H9 (cell line): Measurements from ENCODE around the gene MAPKAP1. TPM values are rescaled to one million over a fixed set of nuclear protein-coding genes. Genes with fewer than 3 reads are reported as not detected.
A peak's percentile ranks its signal among the peaks of the same experiment; 100 is the strongest.

ENCODE experiments used
- DNase-seq: peaks from one replicate; pipeline ENCODE4 v3.0.0-alpha.2; 2017
- H2AFZ ChIP-seq: one replicate; pipeline ENCODE4 v1.6.1; 2013; ENCODE audit warnings: mild to moderate bottlenecking, low read length, control low read depth, moderate library complexity
- H2AK5ac ChIP-seq: 2 replicates; pipeline ENCODE4 v1.6.1; 2013; ENCODE audit warnings: low read length, control low read depth, mixed read lengths; ENCODE audit not compliant: insufficient read length
- H2BK120ac ChIP-seq: one replicate; pipeline ENCODE4 v1.6.1; 2013; ENCODE audit warnings: low read depth, mild to moderate bottlenecking, low read length, control low read depth, inconsistent platforms; ENCODE audit not compliant: poor library complexity, severe bottlenecking
- H2BK12ac ChIP-seq: 2 replicates; pipeline ENCODE4 v1.6.1; 2013; ENCODE audit warnings: low read length, control low read depth, mixed read lengths, low read depth; ENCODE audit not compliant: insufficient read length
- H2BK15ac ChIP-seq: 2 replicates; pipeline ENCODE4 v1.6.1; 2013; ENCODE audit warnings: low read depth, low read length, control low read depth
- H2BK20ac ChIP-seq: one replicate; pipeline ENCODE4 v1.6.1; 2013; ENCODE audit warnings: low read depth, mild to moderate bottlenecking, low read length, control low read depth, inconsistent platforms; ENCODE audit not compliant: poor library complexity, severe bottlenecking
- H2BK5ac ChIP-seq: 2 replicates; pipeline ENCODE4 v1.6.1; 2013; ENCODE audit warnings: low read length, control low read depth, mixed read lengths; ENCODE audit not compliant: insufficient read length
- H3K14ac ChIP-seq: 2 replicates; pipeline ENCODE4 v1.6.1; 2013; ENCODE audit warnings: low read length, control low read depth; ENCODE audit not compliant: insufficient read depth
- H3K18ac ChIP-seq: 2 replicates; pipeline ENCODE4 v1.6.1; 2013; ENCODE audit warnings: low read depth, mild to moderate bottlenecking, mixed read lengths, low read length, control low read depth; ENCODE audit not compliant: insufficient read length
- H3K23ac ChIP-seq: 2 replicates; pipeline ENCODE4 v1.6.1; 2013; ENCODE audit warnings: low read length, control low read depth, mixed read lengths, low read depth; ENCODE audit not compliant: insufficient read length
- H3K23me2 ChIP-seq: 2 replicates; pipeline ENCODE4 v1.6.1; 2013; ENCODE audit warnings: low read depth, mild to moderate bottlenecking, mixed read lengths, low read length, control low read depth; ENCODE audit not compliant: insufficient read length, poor library complexity, severe bottlenecking
- H3K27ac ChIP-seq: 2 replicates; pipeline ENCODE4 v1.5.1; 2013; ENCODE audit warnings: low read length, control low read depth, mixed read lengths, low read depth; ENCODE audit not compliant: insufficient read length
- H3K27me3 ChIP-seq: 2 replicates; pipeline ENCODE4 v1.6.1; 2013; ENCODE audit warnings: low read length, control low read depth, inconsistent platforms; ENCODE audit not compliant: insufficient read depth
- H3K4ac ChIP-seq: 2 replicates; pipeline ENCODE4 v1.6.1; 2013; ENCODE audit warnings: low read depth, mild to moderate bottlenecking, control low read depth, inconsistent platforms, low read length, moderate library complexity
- H3K4me1 ChIP-seq: 2 replicates; pipeline ENCODE4 v1.6.1; 2013; ENCODE audit warnings: low read length, control low read depth, inconsistent platforms; ENCODE audit not compliant: insufficient read depth
- H3K4me2 ChIP-seq: 2 replicates; pipeline ENCODE4 v1.6.1; 2013; ENCODE audit warnings: low read length, control low read depth, mixed read lengths; ENCODE audit not compliant: insufficient read length, insufficient read depth
- H3K56ac ChIP-seq: 2 replicates; pipeline ENCODE4 v1.6.1; 2013; ENCODE audit warnings: low read depth, mild to moderate bottlenecking, mixed read lengths, low read length, control low read depth; ENCODE audit not compliant: insufficient read length
- H3K79me1 ChIP-seq: 2 replicates; pipeline ENCODE4 v1.6.1; 2013; ENCODE audit warnings: low read depth, mild to moderate bottlenecking, moderate library complexity, low read length, control low read depth, inconsistent platforms; ENCODE audit not compliant: insufficient read depth, poor library complexity, severe bottlenecking
- H3K79me2 ChIP-seq: 2 replicates; pipeline ENCODE4 v1.6.1; 2013; ENCODE audit warnings: low read length, control low read depth, inconsistent platforms; ENCODE audit not compliant: insufficient read depth
- H3K9ac ChIP-seq: 2 replicates; pipeline ENCODE4 v1.6.1; 2013; ENCODE audit warnings: low read length, control low read depth, mixed read lengths; ENCODE audit not compliant: insufficient read length; ENCODE audit errors: extremely low read depth
- H3K9me3 ChIP-seq: one replicate; pipeline ENCODE4 v1.6.1; 2013; ENCODE audit warnings: low read depth, low read length, inconsistent platforms; ENCODE audit not compliant: control insufficient read depth
- H3T11ph ChIP-seq: one replicate; pipeline ENCODE4 v1.6.1; 2013; ENCODE audit warnings: mild to moderate bottlenecking, low read length, control low read depth, inconsistent platforms
- H4K20me1 ChIP-seq: one replicate; pipeline ENCODE4 v1.6.1; 2013; ENCODE audit not compliant: control insufficient read depth, insufficient read length, insufficient read depth
- H4K5ac ChIP-seq: 2 replicates; pipeline ENCODE4 v1.6.1; 2013; ENCODE audit warnings: low read depth, mild to moderate bottlenecking, mixed read lengths, low read length, control low read depth; ENCODE audit not compliant: insufficient read length
- H4K8ac ChIP-seq: replicated peaks from 2 replicates; pipeline ENCODE4 v1.6.1; 2013; ENCODE audit warnings: low read length, control low read depth, mixed read lengths, low read depth; ENCODE audit not compliant: insufficient read length
- H4K91ac ChIP-seq: 2 replicates; pipeline ENCODE4 v1.6.1; 2013; ENCODE audit warnings: low read depth, mild to moderate bottlenecking, moderate library complexity, mixed read lengths, low read length, control low read depth; ENCODE audit not compliant: insufficient read length
- H3K27ac Mint-ChIP-seq, 3 experiments: 2 replicates in 2 of 3; 3 replicates in 1 of 3; pipeline ENCODE4 v1.8.0; 2020 to 2021; ENCODE audit warnings: mixed read lengths in 3 of 3, mild to moderate bottlenecking in 1 of 3, moderate library complexity in 1 of 3
- H3K27me3 Mint-ChIP-seq: 2 replicates; pipeline ENCODE4 v1.8.0; 2021; ENCODE audit warnings: low read depth, mild to moderate bottlenecking, moderate library complexity, mixed read lengths
- H3K36me3 Mint-ChIP-seq, 3 experiments: 2 replicates in 2 of 3; 3 replicates in 1 of 3; pipeline ENCODE4 v1.8.0; 2020 to 2021; ENCODE audit warnings: low read depth in 3 of 3, mixed read lengths in 3 of 3; ENCODE audit not compliant: insufficient read depth in 1 of 3
- H3K4me1 Mint-ChIP-seq, 2 experiments: 2 replicates each; pipeline ENCODE4 v1.8.0; 2020; ENCODE audit warnings: mixed read lengths in 2 of 2
- H3K4me3 Mint-ChIP-seq, 2 experiments: 2 replicates in 1 of 2; 3 replicates in 1 of 2; pipeline ENCODE4 v1.8.0; 2020 to 2021; ENCODE audit warnings: mild to moderate bottlenecking in 2 of 2, mixed read lengths in 2 of 2, moderate library complexity in 1 of 2
- H3K9me3 Mint-ChIP-seq, 2 experiments: 2 replicates in 1 of 2; 3 replicates in 1 of 2; pipeline ENCODE4 v1.8.0; 2020; ENCODE audit warnings: mild to moderate bottlenecking in 2 of 2, mixed read lengths in 2 of 2, moderate library complexity in 1 of 2
- WGBS: extraction: QIAGEN DNeasy Blood & Tissue Kit; methylation state at CpG from one replicate; pipeline ENCODE4 v1.1.7; 2013; ENCODE audit warnings: missing lambda C conversion rate, low lambda C conversion rate, mixed read lengths; ENCODE audit not compliant: insufficient read length; ENCODE audit errors: extremely low coverage; 5-methylcytosine and 5-hydroxymethylcytosine counted together
- total RNA-seq: library from RNA; stranded (reverse); gene quantifications from 2 replicates; pipeline ENCODE4 v1.2.1, GENCODE V29; 2021
- TF ChIP-seq, protein P1 (sequence below): fragments of 200-600 bp; sonication (generic); conservative IDR thresholded peaks from 3 replicates; pipeline ENCODE4 v1.8.0; 2021; ENCODE audit warnings: antibody characterized with exemption, mild to moderate bottlenecking

Gene MAPKAP1
- total RNA-seq, 1 experiment from 2014 or later = 97.0 TPM

DNA sequence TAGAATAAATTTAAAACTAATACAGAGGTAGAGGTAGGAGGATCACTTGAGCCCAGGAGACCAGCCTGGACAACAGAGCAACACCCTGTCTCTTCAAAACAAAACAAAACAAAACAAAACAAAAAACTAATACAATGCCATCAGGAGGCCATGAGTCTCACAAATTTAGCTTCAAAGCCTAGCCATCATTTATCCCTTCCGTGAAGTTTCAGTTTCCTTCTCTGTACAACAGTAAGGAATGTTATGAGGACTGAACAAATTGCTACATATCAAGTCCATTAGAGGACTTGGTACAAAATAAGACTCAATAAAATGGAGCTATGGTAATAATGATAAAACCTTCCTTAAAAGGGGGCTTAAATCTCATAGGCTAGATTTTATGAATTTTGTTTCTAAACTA lies 60.8 kb downstream of the MAPKAP1 start:
- Histone ChIP-seq H4K20me1 (no peaks in the 10 kb centered on the region), H3K27me3 (no peaks in the 10 kb centered on the region), H2AFZ (no peak overlapping the region), H3K9ac (no peak overlapping the region), H2BK120ac (no peak overlapping the region), H2BK12ac (no peak overlapping the region), H3K4ac (no peak overlapping the region), H3K79me1 (peaks cover 3% of the 10 kb centered on the region), H2BK5ac (no peak overlapping the region), H3K23ac (no peak overlapping the region), H2BK15ac (no peak overlapping the region), H2AK5ac (no peak overlapping the region), H4K8ac (no peak overlapping the region), H3K23me2 (no peaks in the 10 kb centered on the region), H3T11ph (no peak overlapping the region), H3K14ac (no peak overlapping the region), H3K4me2 (no peak overlapping the region), H2BK20ac (no peak overlapping the region), H3K4me1 (peaks cover 12% of the 10 kb centered on the region; the same call in 1 of the 2 replicates), H3K56ac (no peak overlapping the region), H3K9me3 (no peaks in the 10 kb centered on the region), H3K79me2 (peaks cover 2% of the 10 kb centered on the region; the same call in 1 of the 2 replicates), H3K18ac (no peak overlapping the region), H3K27ac (no peak overlapping the region), H4K91ac (no peak overlapping the region), H4K5ac (no peak overlapping the region)
- WGBS = no CpG with 5 or more reads among the region's 1 CpG
- no peaks in the 10 kb centered on the region for H3K27me3 Mint-ChIP-seq
- peak overlapping the region; percentile 70 to 84 (median 81); a peak in 2 of 7 replicates for H3K27ac Mint-ChIP-seq
- no peak for DNase-seq
- peaks cover 51 to 52% of the 10 kb centered on the region in 2 experiments for H3K4me1 Mint-ChIP-seq
- H3K4me3 Mint-ChIP-seq = no peak overlapping the region
- H3K9me3 Mint-ChIP-seq = no peaks in the 10 kb centered on the region
- peaks cover 0 to 1% (median 0%) of the 10 kb centered on the region in 3 experiments; a peak in 2 of 7 replicates for H3K36me3 Mint-ChIP-seq
- TF ChIP-seq, protein P1, sequence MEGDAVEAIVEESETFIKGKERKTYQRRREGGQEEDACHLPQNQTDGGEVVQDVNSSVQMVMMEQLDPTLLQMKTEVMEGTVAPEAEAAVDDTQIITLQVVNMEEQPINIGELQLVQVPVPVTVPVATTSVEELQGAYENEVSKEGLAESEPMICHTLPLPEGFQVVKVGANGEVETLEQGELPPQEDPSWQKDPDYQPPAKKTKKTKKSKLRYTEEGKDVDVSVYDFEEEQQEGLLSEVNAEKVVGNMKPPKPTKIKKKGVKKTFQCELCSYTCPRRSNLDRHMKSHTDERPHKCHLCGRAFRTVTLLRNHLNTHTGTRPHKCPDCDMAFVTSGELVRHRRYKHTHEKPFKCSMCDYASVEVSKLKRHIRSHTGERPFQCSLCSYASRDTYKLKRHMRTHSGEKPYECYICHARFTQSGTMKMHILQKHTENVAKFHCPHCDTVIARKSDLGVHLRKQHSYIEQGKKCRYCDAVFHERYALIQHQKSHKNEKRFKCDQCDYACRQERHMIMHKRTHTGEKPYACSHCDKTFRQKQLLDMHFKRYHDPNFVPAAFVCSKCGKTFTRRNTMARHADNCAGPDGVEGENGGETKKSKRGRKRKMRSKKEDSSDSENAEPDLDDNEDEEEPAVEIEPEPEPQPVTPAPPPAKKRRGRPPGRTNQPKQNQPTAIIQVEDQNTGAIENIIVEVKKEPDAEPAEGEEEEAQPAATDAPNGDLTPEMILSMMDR = no peak
